ENCODE data around the gene EEIG2.
"Not testable (repeated sequence)": the region's sequence is repeated elsewhere in the genome, so short reads cannot be mapped to it uniquely, and the experiment has no call there.

Gene EEIG2

GRCh38 chr1:108559215-108560186, at the start of gene EEIG2:
Gene EEIG2 (plus strand): TSS chr1:108560100. CDS start chr1:108560429, 329 bp downstream.
- H3K27ac ChIP-seq, result peak within 1 kb of the TSS; percentile 74
- DNase-seq, result peak; percentile 84
- peak; percentile 69 for TF ChIP-seq CTCF (IDR thresholded peaks at IDR 0.05; ENCODE audit: low read depth, low read length)
- H3K27me3 ChIP-seq (ENCODE audit: insufficient read depth, low read depth, severe bottlenecking), result no peaks in the 10 kb centered on the region
- H3K9me3 ChIP-seq (ENCODE audit: severe bottlenecking), result no peaks in the 10 kb centered on the region
- no peaks in the 10 kb centered on the region for H3K36me3 ChIP-seq
- peak within 1 kb of the TSS; percentile 85 for H3K4me3 ChIP-seq (ENCODE audit: low read depth, low read length)

- peak; percentile 25 for DNase-seq
- peak; percentile 12; the same call in 1 of the 2 replicates for TF ChIP-seq CTCF (IDR thresholded peaks at IDR 0.05; ENCODE audit: low read depth, low read length)
- Histone ChIP-seq H3K27ac (no peak overlapping the region), H3K9me3 (ENCODE audit: severe bottlenecking) (no peaks in the 10 kb centered on the region), H3K4me3 (ENCODE audit: low read depth, low read length) (no peak overlapping the region), H3K27me3 (ENCODE audit: insufficient read depth, low read depth, severe bottlenecking) (no peaks in the 10 kb centered on the region), H3K36me3 (no peaks in the 10 kb centered on the region)
These were observed 48.1 kb upstream of the EEIG2 start for GRCh38 chr1:108511764-108512163.

GRCh38 chr1:108512239-108513043, 47.5 kb upstream of the EEIG2 start:
- DNase-seq, result no peak

GRCh38 chr1:108513044-108513415, 46.9 kb upstream of the EEIG2 start:
- no peaks in the 10 kb centered on the region for H3K27me3 ChIP-seq (ENCODE audit: insufficient read depth, low read depth, severe bottlenecking)

More at GRCh38 chr1:108512239-108513043, 47.5 kb upstream of the EEIG2 start:
- no peaks in the 10 kb centered on the region for H3K36me3 ChIP-seq
- no peaks in the 10 kb centered on the region for H3K27me3 ChIP-seq (ENCODE audit: insufficient read depth, low read depth, severe bottlenecking)
- no peaks in the 10 kb centered on the region for H3K9me3 ChIP-seq (ENCODE audit: severe bottlenecking)
- no peak overlapping the region for H3K27ac ChIP-seq
- no peak overlapping the region for H3K4me3 ChIP-seq (ENCODE audit: low read depth, low read length)
- peak; percentile 56 for TF ChIP-seq CTCF (IDR thresholded peaks at IDR 0.05; ENCODE audit: low read depth, low read length)

GRCh38 chr1:108513914-108514313, 46.0 kb upstream of the EEIG2 start:
- not testable (repeated sequence) for DNase-seq; H3K4me3 ChIP-seq (ENCODE audit: low read depth, low read length); H3K27me3 ChIP-seq (ENCODE audit: insufficient read depth, low read depth, severe bottlenecking); H3K36me3 ChIP-seq; H3K27ac ChIP-seq; H3K9me3 ChIP-seq (ENCODE audit: severe bottlenecking)

More at GRCh38 chr1:108513044-108513415, 46.9 kb upstream of the EEIG2 start:
- H3K9me3 ChIP-seq (ENCODE audit: severe bottlenecking), result no peaks in the 10 kb centered on the region
- no peak overlapping the region for H3K4me3 ChIP-seq (ENCODE audit: low read depth, low read length)
- no peak for TF ChIP-seq CTCF (IDR thresholded peaks at IDR 0.05; ENCODE audit: low read depth, low read length)
- H3K27ac ChIP-seq, result no peak overlapping the region
- H3K36me3 ChIP-seq, result no peaks in the 10 kb centered on the region
- DNase-seq, result no peak

- not testable (repeated sequence) for H3K36me3 ChIP-seq; H3K27me3 ChIP-seq (ENCODE audit: insufficient read depth, low read depth, severe bottlenecking); H3K4me3 ChIP-seq (ENCODE audit: low read depth, low read length); H3K9me3 ChIP-seq (ENCODE audit: severe bottlenecking); H3K27ac ChIP-seq
- DNase-seq, result peak; percentile 20
These were observed 42.5 kb upstream of the EEIG2 start for GRCh38 chr1:108517301-108517897.

Measured in WERI-Rb-1 (cell line).